ENCODE measurements around the gene HPSE. TPM values are rescaled to one million over a fixed set of nuclear protein-coding genes. Genes with fewer than 3 reads are reported as not detected.

HPSE gene
- total and polyA plus RNA-seq, 2 donors (not counting 3 experiments of a cell fraction or from before 2014, with no cell fraction given), result 3.5 to 7.0 TPM

- ChIA-PET CTCF (no interaction called here), POLR2A (no interaction called here)
- TF ChIP-seq FOS (IDR thresholded peaks at IDR 0.05; ENCODE audit: borderline replicate concordance, insufficient read depth, low read length) (no peak), EZH2 (IDR thresholded peaks at IDR 0.05; ENCODE audit: borderline replicate concordance, low read depth, low read length, severe bottlenecking) (no peak), GATA2 (IDR thresholded peaks at IDR 0.05; ENCODE audit: insufficient read depth, insufficient read length, low read depth, low read length) (no peak), POLR2AphosphoS5 (IDR thresholded peaks at IDR 0.05; ENCODE audit: insufficient read depth, low read depth, low read length) (no peak), JUN (IDR thresholded peaks at IDR 0.05; ENCODE audit: borderline replicate concordance, insufficient read depth, insufficient read length, low read depth) (no peak), MAX (IDR thresholded peaks at IDR 0.05; ENCODE audit: insufficient read depth, insufficient read length) (no peak), POLR2A (IDR thresholded peaks at IDR 0.05; ENCODE audit: low read depth, low read length) (no peak), MYC (IDR thresholded peaks at IDR 0.05; ENCODE audit: low read depth, low read length) (no peak), CTCF (IDR thresholded peaks at IDR 0.05; ENCODE audit: extremely low read depth in 1 of 2, insufficient read depth in 1 of 2, low read depth in 1 of 2, low read length in 2 of 2) (no peak)
- FAIRE-seq, result no peak
- Histone ChIP-seq H3K9me3 (replicated peaks; ENCODE audit: control insufficient read depth, insufficient read depth, low read length) (no peaks in the 10 kb centered on the region), H3K36me3 (ENCODE audit: control insufficient read depth in 2 of 2, extremely low read depth in 1 of 2, insufficient read depth in 2 of 2, low read length in 2 of 2) (no peaks in the 10 kb centered on the region), H3K4me3 (replicated peaks in 1 of 3; ENCODE audit: insufficient read depth in 1 of 3, low read depth in 1 of 3, low read length in 3 of 3) (no peak overlapping the region), H3K27me3 (ENCODE audit: control insufficient read depth in 2 of 2, insufficient read depth in 2 of 2, low read length in 2 of 2) (no peaks in the 10 kb centered on the region), H3K4me2 (ENCODE audit: insufficient read depth, low read length) (no peak overlapping the region), H4K20me1 (replicated peaks; ENCODE audit: control insufficient read depth, extremely low read depth, insufficient read depth, low read length) (no peaks in the 10 kb centered on the region), H3K27ac (ENCODE audit: insufficient read depth, low read depth, low read length) (no peak overlapping the region), H3K79me2 (ENCODE audit: control insufficient read depth, insufficient read depth, low read length) (no peaks in the 10 kb centered on the region), H3K9ac (replicated peaks; ENCODE audit: extremely low read depth, insufficient read depth, low read length) (no peak overlapping the region), H3K4me1 (ENCODE audit: control insufficient read depth, extremely low read depth, insufficient read depth, low read length) (peaks cover 12% of the 10 kb centered on the region), H3K9me1 (replicated peaks; ENCODE audit: control insufficient read depth, extremely low read depth, insufficient read depth, low read length) (no peaks in the 10 kb centered on the region), H2AFZ (ENCODE audit: low read depth, low read length) (no peak overlapping the region)
- DNase-seq (ENCODE audit: low read depth, low spot score), result no peak
- BruUV-seq (replicated peaks), result no TSS peak
- intact Hi-C loops (cut with micrococcal nuclease), result no loop called here
- dilution Hi-C loops (cut with MboI; ENCODE audit: extremely low pct_ligation_motif_present, low sequenced_read_pairs), result no loop called here
Measured at GRCh38 chr4:83317671-83318070, 17.0 kb downstream of the HPSE start.
